ENCODE results near the gene GATA3.

DNA sequence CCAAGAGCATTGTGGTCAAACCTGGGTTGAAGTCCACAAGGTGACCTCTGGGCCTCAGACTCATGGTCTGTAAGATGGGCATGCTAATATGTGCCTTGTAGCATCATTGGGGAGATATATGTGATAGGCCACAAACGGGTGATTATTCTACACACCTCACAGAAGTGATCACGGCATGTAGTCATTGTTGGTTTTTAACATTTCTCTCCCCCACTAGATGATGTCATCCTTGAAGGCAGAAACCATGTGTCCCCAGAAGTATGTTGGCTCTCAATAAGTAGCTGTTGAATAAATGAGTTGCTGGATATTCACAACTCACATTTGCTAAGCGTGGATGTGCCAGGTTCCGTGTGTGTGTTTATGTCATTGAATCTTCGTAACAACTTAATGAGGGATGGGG lies 42.4 kb downstream of the GATA3 start:
- TF ChIP-seq ZNF70 (CRISPR knock-in tag; IDR thresholded peaks at IDR 0.05) = no peak
- no peak for TF ChIP-seq ZNF8 (CRISPR knock-in tag; IDR thresholded peaks at IDR 0.05)
- TF ChIP-seq, protein P1, sequence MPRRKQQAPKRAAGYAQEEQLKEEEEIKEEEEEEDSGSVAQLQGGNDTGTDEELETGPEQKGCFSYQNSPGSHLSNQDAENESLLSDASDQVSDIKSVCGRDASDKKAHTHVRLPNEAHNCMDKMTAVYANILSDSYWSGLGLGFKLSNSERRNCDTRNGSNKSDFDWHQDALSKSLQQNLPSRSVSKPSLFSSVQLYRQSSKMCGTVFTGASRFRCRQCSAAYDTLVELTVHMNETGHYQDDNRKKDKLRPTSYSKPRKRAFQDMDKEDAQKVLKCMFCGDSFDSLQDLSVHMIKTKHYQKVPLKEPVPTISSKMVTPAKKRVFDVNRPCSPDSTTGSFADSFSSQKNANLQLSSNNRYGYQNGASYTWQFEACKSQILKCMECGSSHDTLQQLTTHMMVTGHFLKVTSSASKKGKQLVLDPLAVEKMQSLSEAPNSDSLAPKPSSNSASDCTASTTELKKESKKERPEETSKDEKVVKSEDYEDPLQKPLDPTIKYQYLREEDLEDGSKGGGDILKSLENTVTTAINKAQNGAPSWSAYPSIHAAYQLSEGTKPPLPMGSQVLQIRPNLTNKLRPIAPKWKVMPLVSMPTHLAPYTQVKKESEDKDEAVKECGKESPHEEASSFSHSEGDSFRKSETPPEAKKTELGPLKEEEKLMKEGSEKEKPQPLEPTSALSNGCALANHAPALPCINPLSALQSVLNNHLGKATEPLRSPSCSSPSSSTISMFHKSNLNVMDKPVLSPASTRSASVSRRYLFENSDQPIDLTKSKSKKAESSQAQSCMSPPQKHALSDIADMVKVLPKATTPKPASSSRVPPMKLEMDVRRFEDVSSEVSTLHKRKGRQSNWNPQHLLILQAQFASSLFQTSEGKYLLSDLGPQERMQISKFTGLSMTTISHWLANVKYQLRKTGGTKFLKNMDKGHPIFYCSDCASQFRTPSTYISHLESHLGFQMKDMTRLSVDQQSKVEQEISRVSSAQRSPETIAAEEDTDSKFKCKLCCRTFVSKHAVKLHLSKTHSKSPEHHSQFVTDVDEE (CRISPR knock-in tag; IDR thresholded peaks at IDR 0.05) = no peak
- TF ChIP-seq ZFP30 (CRISPR knock-in tag; IDR thresholded peaks at IDR 0.05) = no peak
- no peak for TF ChIP-seq CSDC2 (CRISPR knock-in tag; IDR thresholded peaks at IDR 0.05)
- TF ChIP-seq, protein P2, sequence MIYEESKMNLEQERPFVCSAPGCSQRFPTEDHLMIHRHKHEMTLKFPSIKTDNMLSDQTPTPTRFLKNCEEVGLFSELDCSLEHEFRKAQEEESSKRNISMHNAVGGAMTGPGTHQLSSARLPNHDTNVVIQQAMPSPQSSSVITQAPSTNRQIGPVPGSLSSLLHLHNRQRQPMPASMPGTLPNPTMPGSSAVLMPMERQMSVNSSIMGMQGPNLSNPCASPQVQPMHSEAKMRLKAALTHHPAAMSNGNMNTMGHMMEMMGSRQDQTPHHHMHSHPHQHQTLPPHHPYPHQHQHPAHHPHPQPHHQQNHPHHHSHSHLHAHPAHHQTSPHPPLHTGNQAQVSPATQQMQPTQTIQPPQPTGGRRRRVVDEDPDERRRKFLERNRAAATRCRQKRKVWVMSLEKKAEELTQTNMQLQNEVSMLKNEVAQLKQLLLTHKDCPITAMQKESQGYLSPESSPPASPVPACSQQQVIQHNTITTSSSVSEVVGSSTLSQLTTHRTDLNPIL (CRISPR knock-in tag; IDR thresholded peaks at IDR 0.05; ENCODE audit: low read depth) = no peak

Data from SK-N-SH treated with all-trans-retinoic acid at 6 μM for 48 hours (cell line).